Sigmoid colon (tissue), 4 donors: ENCODE measurements around the gene PCGF3.

Experiments used
- CTCF ChIP-seq, 4 experiments: fragments of 450-650 bp in 3 of 4; fragments of 200-600 bp in 1 of 4; IDR thresholded peaks; one replicate each; pipeline ENCODE4 v1.5.1; 2016 to 2019; ENCODE audit warnings: antibody characterized with exemption in 4 of 4, mild to moderate bottlenecking in 3 of 4, moderate library complexity in 2 of 4
- EP300 ChIP-seq, 4 donors: sonication (generic); formaldehyde crosslinking; IDR thresholded peaks; one replicate each; pipeline ENCODE4 v1.6.1; 2017; ENCODE audit warnings: antibody characterized with exemption in 4 of 4
- POLR2A ChIP-seq, 2 donors: fragments of 450-650 bp; IDR thresholded peaks; one replicate each; pipeline ENCODE4 v1.6.1; 2016; ENCODE audit warnings: antibody characterized with exemption in 2 of 2, mild to moderate bottlenecking in 2 of 2, moderate library complexity in 2 of 2

- TF ChIP-seq CTCF (IDR thresholded peaks at IDR 0.05) (peak; percentile 56 to 95 (median 79)), POLR2A (IDR thresholded peaks at IDR 0.05) (no peak), EP300 (IDR thresholded peaks at IDR 0.05) (no peak)
Observed at GRCh38 chr4:742742-743311, 37.2 kb downstream of the PCGF3 start.
